ENCODE measurements around the gene PDS5B. TPM values are rescaled to one million over a fixed set of nuclear protein-coding genes. Genes with fewer than 3 reads are reported as not detected.
"Not testable (repeated sequence)": the region's sequence is repeated elsewhere in the genome, so short reads cannot be mapped to it uniquely, and the experiment has no call there.

Gene PDS5B
- total and polyA plus RNA-seq, 10 of the 15 experiments (the other 5 are each of a cell fraction or from before 2014, with no cell fraction given), result 15.4 to 55.3 (median 30.7) TPM

- DNase-seq (ENCODE audit: low read depth, low spot score), result no peak
- no peak overlapping the region for H3K4me3 ChIP-seq
- ChIA-PET CTCF (interaction anchor here (1.4 kb wide), 1 partner anchor 9 kb away, joined by 4 read pairs; no protein-coding TSS in a partner anchor), POLR2A (interaction anchor here (0.5 kb wide), 1 partner anchor 147 kb away, joined by 3 read pairs; no protein-coding TSS in a partner anchor), SMC1A (ENCODE audit: uncharacterized antibody, unreplicated experiment) (interaction anchor here (1.3 kb wide), 1 partner anchor 25 kb away, joined by 5 read pairs; no protein-coding TSS in a partner anchor), RAD21 (ENCODE audit: unreplicated experiment) (no interaction called here)
- no peak overlapping the region for H3K4me2 ChIP-seq (ENCODE audit: control insufficient read depth, insufficient read depth)
- WGBS (ENCODE audit: insufficient coverage, insufficient replicate concordance, low lambda C conversion rate, missing lambda C conversion rate), result 87% methylated on average over 2 of the region's 2 CpGs
- no peak overlapping the region for H3K27ac ChIP-seq (ENCODE audit: control insufficient read depth, insufficient read depth)
- H2AFZ ChIP-seq (ENCODE audit: control insufficient read depth, low read depth, low read length), result no peak overlapping the region
- TF ChIP-seq PAX5 (IDR thresholded peaks at IDR 0.05; ENCODE audit: borderline replicate concordance, low read depth, low read length) (no peak), SP1 (IDR thresholded peaks at IDR 0.05; ENCODE audit: low read depth, low read length) (no peak), BHLHE40 (IDR thresholded peaks at IDR 0.05; ENCODE audit: borderline replicate concordance in 1 of 2, low read depth in 2 of 2, low read length in 1 of 2) (no peak), TCF3 (IDR thresholded peaks at IDR 0.05; ENCODE audit: borderline replicate concordance, insufficient read depth, low read depth, low read length) (no peak)
- intact Hi-C loops (cut with micrococcal nuclease; ENCODE audit: unreplicated experiment) (no loop called here), in situ Hi-C loops (cut with MboI) (no loop called here)
- H3K27me3 ChIP-seq (replicated peaks in 1 of 2; ENCODE audit: control insufficient read depth in 2 of 2, insufficient read depth in 2 of 2, low read length in 1 of 2), result no peaks in the 10 kb centered on the region
- no peak overlapping the region for H3K9ac ChIP-seq (ENCODE audit: control insufficient read depth, insufficient read depth, low read length)
- peaks cover under 1% of the 10 kb centered on the region; the same call in 1 of the 3 replicates for H3K9me3 ChIP-seq (replicated peaks; ENCODE audit: control insufficient read depth, insufficient read depth, low read length)
- no peaks in the 10 kb centered on the region for H3K36me3 ChIP-seq (ENCODE audit: control insufficient read depth in 2 of 2, insufficient read depth in 2 of 2, low read length in 1 of 2)
- no peaks in the 10 kb centered on the region for H4K20me1 ChIP-seq (ENCODE audit: control insufficient read depth, insufficient read depth)
- H3K4me1 ChIP-seq (ENCODE audit: control insufficient read depth, insufficient read depth, low read length), result peaks cover 5% of the 10 kb centered on the region; the same call in 1 of the 2 replicates
- BruUV-seq (replicated peaks), result no TSS peak
- FAIRE-seq, result no peak
- no peaks in the 10 kb centered on the region for H3K79me2 ChIP-seq (ENCODE audit: control insufficient read depth, insufficient read depth, low read length)
- no peak for ATAC-seq
These were observed 30.6 kb upstream of the PDS5B start for GRCh38 chr13:32555613-32556012.

- H3K9me3 ChIP-seq (replicated peaks; ENCODE audit: control insufficient read depth, insufficient read depth, low read length); intact Hi-C loops (cut with micrococcal nuclease; ENCODE audit: unreplicated experiment); H3K4me3 ChIP-seq; RAD21 ChIA-PET (ENCODE audit: unreplicated experiment); H3K79me2 ChIP-seq (ENCODE audit: control insufficient read depth, insufficient read depth, low read length); H2AFZ ChIP-seq (ENCODE audit: control insufficient read depth, low read depth, low read length); H3K9ac ChIP-seq (ENCODE audit: control insufficient read depth, insufficient read depth, low read length); ATAC-seq; DNase-seq (ENCODE audit: low read depth, low spot score); SMC1A ChIA-PET (ENCODE audit: uncharacterized antibody, unreplicated experiment); H3K4me1 ChIP-seq (ENCODE audit: control insufficient read depth, insufficient read depth, low read length); H3K27me3 ChIP-seq (replicated peaks in 1 of 2; ENCODE audit: control insufficient read depth in 2 of 2, insufficient read depth in 2 of 2, low read length in 1 of 2); in situ Hi-C loops (cut with MboI); H3K4me2 ChIP-seq (ENCODE audit: control insufficient read depth, insufficient read depth); H3K27ac ChIP-seq (ENCODE audit: control insufficient read depth, insufficient read depth); BruUV-seq (replicated peaks); H4K20me1 ChIP-seq (ENCODE audit: control insufficient read depth, insufficient read depth); FAIRE-seq; POLR2A ChIA-PET; H3K36me3 ChIP-seq (ENCODE audit: control insufficient read depth in 2 of 2, insufficient read depth in 2 of 2, low read length in 1 of 2): not testable (repeated sequence)
- 90% methylated on average over 1 of the region's 1 CpG for WGBS (ENCODE audit: insufficient coverage, insufficient replicate concordance, low lambda C conversion rate, missing lambda C conversion rate)
- CTCF ChIA-PET, result interaction anchor here (1.7 kb wide), 1 partner anchor 20 kb away, joined by 6 read pairs; no protein-coding TSS in a partner anchor
These were observed 25.4 kb upstream of the PDS5B start for GRCh38 chr13:32560842-32561241.

- H3K27me3 ChIP-seq (replicated peaks in 1 of 2; ENCODE audit: control insufficient read depth in 2 of 2, insufficient read depth in 2 of 2, low read length in 1 of 2); H4K20me1 ChIP-seq (ENCODE audit: control insufficient read depth, insufficient read depth); FAIRE-seq; H3K4me3 ChIP-seq; RAD21 ChIA-PET (ENCODE audit: unreplicated experiment); H3K4me1 ChIP-seq (ENCODE audit: control insufficient read depth, insufficient read depth, low read length); intact Hi-C loops (cut with micrococcal nuclease; ENCODE audit: unreplicated experiment); CTCF ChIA-PET; H3K9me3 ChIP-seq (replicated peaks; ENCODE audit: control insufficient read depth, insufficient read depth, low read length); H2AFZ ChIP-seq (ENCODE audit: control insufficient read depth, low read depth, low read length); BruUV-seq (replicated peaks); ATAC-seq; H3K36me3 ChIP-seq (ENCODE audit: control insufficient read depth in 2 of 2, insufficient read depth in 2 of 2, low read length in 1 of 2); POLR2A ChIA-PET; H3K79me2 ChIP-seq (ENCODE audit: control insufficient read depth, insufficient read depth, low read length); H3K27ac ChIP-seq (ENCODE audit: control insufficient read depth, insufficient read depth); DNase-seq (ENCODE audit: low read depth, low spot score); H3K9ac ChIP-seq (ENCODE audit: control insufficient read depth, insufficient read depth, low read length); SMC1A ChIA-PET (ENCODE audit: uncharacterized antibody, unreplicated experiment); H3K4me2 ChIP-seq (ENCODE audit: control insufficient read depth, insufficient read depth): not testable (repeated sequence)
- 51% methylated on average over 4 of the region's 4 CpGs for WGBS (ENCODE audit: insufficient coverage, insufficient replicate concordance, low lambda C conversion rate, missing lambda C conversion rate)
- in situ Hi-C loops (cut with MboI), result loop anchor here (25.0 kb wide), 1 partner anchor 1137 kb away; no protein-coding TSS in a partner anchor
These were observed 10.6 kb upstream of the PDS5B start for GRCh38 chr13:32575687-32576086.

Measured in GM12878 (cell line).